Measurements from ENCODE around the gene GAK. TPM values are rescaled to one million over a fixed set of nuclear protein-coding genes. Genes with fewer than 3 reads are reported as not detected.
A peak's percentile ranks its signal among the peaks of the same experiment; 100 is the strongest.

Gene GAK
- total RNA-seq, 3 donors from 2014 or later: 140 to 161 (median 148) TPM

- Mint-ChIP-seq H3K36me3 (ENCODE audit: insufficient read depth) (no peaks in the 10 kb centered on the region), H3K9me3 (no peaks in the 10 kb centered on the region), H3K27me3 (ENCODE audit: low read depth) (peaks cover 58% of the 10 kb centered on the region), H3K4me3 (peak within 1 kb of the TSS; percentile 21), H3K4me1 (ENCODE audit: low read depth) (peaks cover 3% of the 10 kb centered on the region)
- DNase-seq (no peak), ATAC-seq (peak; percentile 26 to 31)
These were observed 106.2 kb downstream of the GAK start, which contains the start of gene CPLX1 for GRCh38 chr4:825971-826330. Gene CPLX1 (minus strand): TSS chr4:826129. CDS start chr4:824522, 1,607 bp downstream.

- Mint-ChIP-seq H3K9me3 (no peaks in the 10 kb centered on the region), H3K4me3 (peak overlapping the region; percentile 21), H3K4me1 (ENCODE audit: low read depth) (peaks cover 3% of the 10 kb centered on the region), H3K36me3 (ENCODE audit: insufficient read depth) (no peaks in the 10 kb centered on the region), H3K27me3 (ENCODE audit: low read depth) (peaks cover 59% of the 10 kb centered on the region)
- no peak for DNase-seq
- ATAC-seq: peak; percentile 52 to 60
These were observed 106.8 kb downstream of the GAK start for GRCh38 chr4:825063-825970.

GRCh38 chr4:824461-825062, 107.6 kb downstream of the GAK start:
- ATAC-seq: no peak

GRCh38 chr4:823761-824460, 108.2 kb downstream of the GAK start:
- Mint-ChIP-seq H3K27me3 (ENCODE audit: low read depth) (peaks cover 59% of the 10 kb centered on the region), H3K4me1 (ENCODE audit: low read depth) (peaks cover 3% of the 10 kb centered on the region), H3K9me3 (no peaks in the 10 kb centered on the region), H3K36me3 (ENCODE audit: insufficient read depth) (no peaks in the 10 kb centered on the region), H3K4me3 (no peak overlapping the region)
- ATAC-seq (no peak), DNase-seq (no peak)

More at GRCh38 chr4:824461-825062, 107.6 kb downstream of the GAK start:
- no peak for DNase-seq
- H3K36me3 Mint-ChIP-seq (ENCODE audit: insufficient read depth): no peaks in the 10 kb centered on the region
- peak overlapping the region; percentile 16 for H3K4me3 Mint-ChIP-seq
- no peaks in the 10 kb centered on the region for H3K9me3 Mint-ChIP-seq
- peaks cover 62% of the 10 kb centered on the region for H3K27me3 Mint-ChIP-seq (ENCODE audit: low read depth)
- H3K4me1 Mint-ChIP-seq (ENCODE audit: low read depth): peaks cover 3% of the 10 kb centered on the region

- no peak for DNase-seq
- H3K27me3 Mint-ChIP-seq (ENCODE audit: low read depth): peaks cover 59% of the 10 kb centered on the region
These were observed 108.8 kb downstream of the GAK start for GRCh38 chr4:823176-823760.

GRCh38 chr4:822361-823175, 109.5 kb downstream of the GAK start:
- DNase-seq (no peak), ATAC-seq (no peak)
- H3K4me3 Mint-ChIP-seq: no peak overlapping the region
- H3K36me3 Mint-ChIP-seq (ENCODE audit: insufficient read depth): no peaks in the 10 kb centered on the region
- peaks cover 53% of the 10 kb centered on the region for H3K27me3 Mint-ChIP-seq (ENCODE audit: low read depth)
- peaks cover 1% of the 10 kb centered on the region for H3K4me1 Mint-ChIP-seq (ENCODE audit: low read depth)
- no peaks in the 10 kb centered on the region for H3K9me3 Mint-ChIP-seq

More at GRCh38 chr4:823176-823760, 108.8 kb downstream of the GAK start:
- Mint-ChIP-seq H3K36me3 (ENCODE audit: insufficient read depth) (no peaks in the 10 kb centered on the region), H3K9me3 (no peaks in the 10 kb centered on the region), H3K4me1 (ENCODE audit: low read depth) (peaks cover 3% of the 10 kb centered on the region), H3K4me3 (no peak overlapping the region)
- no peak for ATAC-seq

- Mint-ChIP-seq H3K4me3 (no peak overlapping the region), H3K9me3 (no peaks in the 10 kb centered on the region), H3K27me3 (ENCODE audit: low read depth) (peaks cover 54% of the 10 kb centered on the region), H3K36me3 (ENCODE audit: insufficient read depth) (no peaks in the 10 kb centered on the region), H3K4me1 (ENCODE audit: low read depth) (no peaks in the 10 kb centered on the region)
- ATAC-seq: no peak
- DNase-seq: no peak
These were observed 110.5 kb downstream of the GAK start for GRCh38 chr4:821631-822030.

- Mint-ChIP-seq H3K27me3 (ENCODE audit: low read depth) (peaks cover 58% of the 10 kb centered on the region), H3K4me1 (ENCODE audit: low read depth) (no peaks in the 10 kb centered on the region), H3K4me3 (no peak overlapping the region), H3K36me3 (ENCODE audit: insufficient read depth) (no peaks in the 10 kb centered on the region), H3K9me3 (no peaks in the 10 kb centered on the region)
- DNase-seq (no peak), ATAC-seq (no peak)
These were observed 110.9 kb downstream of the GAK start for GRCh38 chr4:821181-821591.

- ATAC-seq (no peak), DNase-seq (no peak)
- Mint-ChIP-seq H3K9me3 (no peaks in the 10 kb centered on the region), H3K36me3 (ENCODE audit: insufficient read depth) (no peaks in the 10 kb centered on the region), H3K27me3 (ENCODE audit: low read depth) (peaks cover 64% of the 10 kb centered on the region), H3K4me3 (no peak overlapping the region), H3K4me1 (ENCODE audit: low read depth) (no peaks in the 10 kb centered on the region)
These were observed 111.6 kb downstream of the GAK start for GRCh38 chr4:820230-821172.

GRCh38 chr4:819401-820229, 112.5 kb downstream of the GAK start:
- Mint-ChIP-seq H3K4me3 (no peak overlapping the region), H3K36me3 (ENCODE audit: insufficient read depth) (no peaks in the 10 kb centered on the region), H3K27me3 (ENCODE audit: low read depth) (peaks cover 65% of the 10 kb centered on the region), H3K4me1 (ENCODE audit: low read depth) (no peaks in the 10 kb centered on the region), H3K9me3 (no peaks in the 10 kb centered on the region)
- DNase-seq (no peak), ATAC-seq (no peak)

- ATAC-seq: no peak
- DNase-seq: no peak
- peaks cover 64% of the 10 kb centered on the region for H3K27me3 Mint-ChIP-seq (ENCODE audit: low read depth)
- no peak overlapping the region for H3K4me3 Mint-ChIP-seq
- H3K9me3 Mint-ChIP-seq: no peaks in the 10 kb centered on the region
- H3K36me3 Mint-ChIP-seq (ENCODE audit: insufficient read depth): no peaks in the 10 kb centered on the region
- no peaks in the 10 kb centered on the region for H3K4me1 Mint-ChIP-seq (ENCODE audit: low read depth)
These were observed 113.8 kb downstream of the GAK start for GRCh38 chr4:818106-818921.

All from activated T-cell treated with anti-CD3 and anti-CD28 coated beads, Interleukin-2, amount 50 U/mL, for 4 hours (primary cell).